Large intestine (tissue), 3 donors: ENCODE data around the gene ZMYND8. TPM values are rescaled to one million over a fixed set of nuclear protein-coding genes. Genes with fewer than 3 reads are reported as not detected.

Source experiments
- DNase-seq, 2 donors: peaks; one replicate each; pipeline versions ENCODE4 v3.0.0 to v3.0.0-alpha.2; 2013
- H3K27ac ChIP-seq: one replicate; pipeline ENCODE4 v1.5.1; 2013; ENCODE audit warnings: low read length
- H3K27me3 ChIP-seq: 2 replicates; pipeline ENCODE4 v1.6.1; 2013; ENCODE audit warnings: low read length; ENCODE audit not compliant: control insufficient read depth, insufficient read depth
- H3K36me3 ChIP-seq: 2 replicates; pipeline ENCODE4 v1.6.1; 2013; ENCODE audit warnings: low read length; ENCODE audit not compliant: control insufficient read depth, insufficient read depth
- H3K4me1 ChIP-seq: one replicate; pipeline ENCODE4 v1.6.1; 2013; ENCODE audit warnings: low read length; ENCODE audit not compliant: control insufficient read depth, insufficient read depth
- H3K4me3 ChIP-seq: one replicate; pipeline ENCODE4 v1.5.1; 2013; ENCODE audit warnings: low read length
- H3K9me3 ChIP-seq: one replicate; pipeline ENCODE4 v1.6.1; 2013; ENCODE audit warnings: mild to moderate bottlenecking, low read depth, low read length, moderate library complexity; ENCODE audit not compliant: control insufficient read depth
- WGBS: methylation state at CpG from one replicate; pipeline ENCODE4 v1.1.5; 2013; ENCODE audit warnings: low lambda C conversion rate; ENCODE audit not compliant: insufficient coverage; 5-methylcytosine and 5-hydroxymethylcytosine counted together
- polyA plus RNA-seq: library from polyadenylated mRNA; unstranded; fragments of 120-200 nt; gene quantifications from one replicate; pipeline ENCODE4 v1.2.1, GENCODE V29; 2013

Gene ZMYND8
- polyA plus RNA-seq, 1 donor, result 25.5 TPM

DNA sequence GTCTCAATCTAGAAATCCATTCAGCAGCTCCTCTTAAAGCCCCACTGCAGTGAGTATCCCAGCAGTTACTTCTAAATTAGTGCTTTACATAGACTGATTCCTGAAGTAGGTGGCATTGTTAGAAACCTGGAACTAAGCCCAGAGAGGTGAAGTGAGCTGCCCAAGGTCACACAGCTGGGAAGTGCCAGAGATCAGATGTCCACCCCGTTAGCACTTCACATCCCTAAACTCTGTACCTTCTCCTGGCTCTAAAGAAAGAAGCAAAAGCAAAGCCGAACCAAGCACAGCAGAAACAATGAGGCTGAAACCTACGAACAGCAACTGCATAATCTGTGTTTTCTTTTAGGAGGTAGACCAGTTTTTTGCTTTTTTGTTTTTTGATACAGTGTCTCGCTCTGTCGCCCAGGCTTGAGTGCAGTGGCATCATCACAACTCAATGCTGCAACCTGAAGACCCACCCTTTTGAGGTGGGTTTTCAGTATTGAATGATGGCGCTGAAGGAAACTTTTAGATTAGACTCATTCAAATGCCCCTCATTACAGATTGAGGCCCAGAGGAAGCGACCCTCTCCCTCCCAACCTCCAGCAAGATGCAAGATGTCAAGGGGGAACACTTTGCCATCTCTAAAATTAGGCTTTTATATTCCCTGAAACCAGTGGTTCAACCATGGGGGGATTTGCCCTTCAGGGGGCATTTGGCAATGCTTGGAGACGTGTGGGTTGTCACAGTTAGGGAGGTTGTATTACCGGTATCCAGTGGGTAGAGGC lies 3.2 kb upstream of the ZMYND8 start:
- no peaks in the 10 kb centered on the region for H3K36me3 ChIP-seq
- peaks cover 65% of the 10 kb centered on the region for H3K4me1 ChIP-seq
- peak overlapping the region; percentile 98 for H3K27ac ChIP-seq
- H3K27me3 ChIP-seq, result no peaks in the 10 kb centered on the region
- no peak overlapping the region for H3K4me3 ChIP-seq
- no peaks in the 10 kb centered on the region for H3K9me3 ChIP-seq
- 90% methylated on average over 2 of the region's 9 CpGs for WGBS
- no peak for DNase-seq

DNA sequence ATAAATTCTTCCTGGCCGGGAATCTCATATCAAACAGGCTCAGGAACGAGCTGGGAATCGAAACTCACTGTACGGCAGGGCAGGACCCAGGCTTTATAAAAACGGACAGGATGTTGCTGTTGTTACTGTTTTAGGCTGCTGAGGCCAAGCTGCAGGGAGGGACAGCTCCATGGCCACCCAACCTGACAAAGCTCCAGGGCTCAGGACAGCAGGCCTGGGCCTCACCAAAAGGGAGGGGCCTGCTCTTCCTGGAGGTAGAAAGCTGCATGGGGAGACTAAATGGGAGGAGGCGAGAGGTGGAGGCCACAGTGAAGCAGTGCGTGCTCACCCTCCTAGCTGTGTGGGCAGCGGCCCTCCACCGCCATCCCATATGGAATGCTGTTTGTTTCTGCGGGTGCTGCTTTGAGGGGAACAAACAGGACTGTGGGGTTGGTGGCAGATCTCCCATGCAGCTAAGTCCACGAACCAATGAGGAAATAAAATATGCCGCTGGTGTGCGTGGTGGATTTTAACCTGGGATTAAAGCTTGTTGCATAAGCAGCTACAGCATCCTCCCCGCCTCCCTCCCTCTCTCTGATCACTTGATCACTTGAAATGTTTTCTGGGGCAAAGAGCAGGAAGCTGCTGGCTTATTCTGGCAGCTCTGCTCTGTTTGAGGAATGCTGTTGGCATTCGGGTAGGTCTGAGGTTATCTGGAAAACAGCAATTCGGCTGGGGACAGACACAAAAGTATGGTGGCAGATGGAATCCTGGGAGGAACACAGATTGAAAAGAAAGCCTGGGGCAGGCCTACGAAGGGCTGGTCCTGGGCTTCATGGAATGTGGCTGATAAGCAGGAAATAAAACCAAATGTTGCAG lies 2.4 kb upstream of the ZMYND8 start:
- peak; percentile 94 to 98 for DNase-seq
- Histone ChIP-seq H3K9me3 (no peaks in the 10 kb centered on the region), H3K27ac (peak overlapping the region; percentile 98), H3K36me3 (no peaks in the 10 kb centered on the region), H3K4me1 (peaks cover 72% of the 10 kb centered on the region), H3K27me3 (no peaks in the 10 kb centered on the region), H3K4me3 (no peak overlapping the region)
- no CpG with 5 or more reads among the region's 17 CpGs for WGBS

DNA sequence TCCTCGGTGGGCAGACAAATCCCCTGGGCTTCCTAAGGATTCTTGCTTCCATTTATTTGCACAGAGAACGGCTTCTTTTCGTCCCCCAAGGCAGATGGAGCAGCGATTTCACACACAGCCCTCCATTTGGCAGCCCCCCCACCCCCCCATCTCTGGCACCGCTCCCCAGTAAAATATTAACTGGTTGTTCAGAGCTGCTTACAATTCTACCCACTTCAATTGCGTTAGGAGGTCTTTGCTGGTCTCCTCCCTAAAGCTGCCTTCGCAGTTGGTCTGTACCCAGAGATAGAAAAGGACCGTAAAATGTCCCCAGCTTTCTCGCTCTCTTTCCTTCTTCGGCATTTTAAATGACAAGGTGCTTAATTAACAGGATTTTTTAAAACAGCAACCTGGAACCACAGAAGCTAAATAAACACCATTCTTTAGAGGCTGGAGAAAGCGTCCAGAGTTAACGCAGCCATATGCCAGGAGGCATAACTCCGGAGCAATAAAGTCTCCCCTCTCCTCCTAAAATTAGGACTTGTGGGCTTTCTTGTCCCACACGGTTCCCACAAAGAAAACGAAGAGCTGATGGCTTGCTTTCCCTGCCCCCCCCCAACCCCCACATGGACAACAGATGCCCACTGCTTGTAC lies 1.7 kb upstream of the ZMYND8 start:
- no peak overlapping the region for H3K4me3 ChIP-seq
- peaks cover 80% of the 10 kb centered on the region for H3K4me1 ChIP-seq
- H3K9me3 ChIP-seq, result no peaks in the 10 kb centered on the region
- DNase-seq, result no peak
- H3K36me3 ChIP-seq, result no peaks in the 10 kb centered on the region
- H3K27ac ChIP-seq, result peak overlapping the region; percentile 98
- WGBS, result 10% methylated on average over 2 of the region's 15 CpGs
- H3K27me3 ChIP-seq, result no peaks in the 10 kb centered on the region

DNA sequence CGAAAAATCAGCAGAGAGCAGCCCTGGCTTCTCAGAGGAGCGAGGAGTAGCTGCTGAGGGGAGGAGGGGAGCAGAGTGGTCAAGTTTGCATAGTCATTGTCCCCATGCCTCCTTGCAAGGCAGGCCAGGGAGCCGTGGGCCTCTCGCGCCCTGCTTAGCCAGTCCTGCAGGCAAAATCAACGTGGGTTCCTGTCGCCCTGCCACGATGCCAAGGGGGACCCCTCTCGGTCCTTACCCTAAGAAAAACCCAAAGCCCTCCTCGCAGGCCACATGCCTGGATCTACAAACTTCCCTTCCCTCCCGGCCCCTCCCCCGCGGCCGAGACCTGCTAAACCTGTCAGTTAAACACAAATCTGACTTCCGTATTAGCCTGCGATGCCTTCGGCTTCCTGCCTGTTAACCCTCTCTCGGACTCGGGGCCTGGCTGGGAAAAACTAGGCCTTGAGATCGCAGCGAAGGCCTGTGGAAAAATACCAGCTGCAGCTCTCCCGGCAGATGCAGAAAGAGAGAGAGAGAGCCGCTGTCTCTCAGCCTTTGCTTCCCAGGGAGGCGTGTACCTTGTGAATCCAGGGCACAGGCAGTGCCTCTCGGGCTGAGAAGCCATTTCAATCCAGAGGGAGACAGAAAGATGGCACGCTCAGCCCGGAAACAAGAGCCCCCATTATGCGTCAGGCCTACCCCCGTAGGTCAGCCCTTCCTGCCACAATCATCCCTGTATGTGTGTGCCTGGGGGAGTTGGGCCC lies 968 bp upstream of the ZMYND8 start:
- no peaks in the 10 kb centered on the region for H3K36me3 ChIP-seq
- peak overlapping the region; percentile 98 for H3K27ac ChIP-seq
- WGBS, result no CpG with 5 or more reads among the region's 29 CpGs
- H3K4me3 ChIP-seq, result no peak overlapping the region
- peak; percentile 85 to 94 for DNase-seq
- H3K9me3 ChIP-seq, result no peaks in the 10 kb centered on the region
- peaks cover 87% of the 10 kb centered on the region for H3K4me1 ChIP-seq
- H3K27me3 ChIP-seq, result no peaks in the 10 kb centered on the region

DNA sequence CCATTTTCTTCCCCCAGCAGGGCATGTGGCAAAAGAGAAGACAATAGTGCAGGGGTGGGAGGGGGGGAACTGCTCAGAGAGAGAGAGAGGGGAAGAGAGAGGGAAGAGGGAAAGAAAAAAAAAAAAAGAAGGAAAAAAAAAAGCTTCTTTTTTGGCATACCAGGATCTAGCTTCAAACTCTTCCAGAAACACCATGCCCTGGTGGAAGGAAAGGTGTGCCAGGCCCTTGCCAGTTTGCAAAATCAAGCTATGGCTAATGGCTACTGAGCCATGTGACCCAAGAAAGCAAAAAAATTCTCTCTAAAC lies 326 bp downstream of the ZMYND8 start:
- Histone ChIP-seq H3K9me3 (no peaks in the 10 kb centered on the region), H3K27me3 (no peaks in the 10 kb centered on the region), H3K36me3 (no peaks in the 10 kb centered on the region), H3K4me3 (peak overlapping the region; percentile 4), H3K4me1 (peaks cover 95% of the 10 kb centered on the region), H3K27ac (peak overlapping the region; percentile 98)
- no peak for DNase-seq

DNA sequence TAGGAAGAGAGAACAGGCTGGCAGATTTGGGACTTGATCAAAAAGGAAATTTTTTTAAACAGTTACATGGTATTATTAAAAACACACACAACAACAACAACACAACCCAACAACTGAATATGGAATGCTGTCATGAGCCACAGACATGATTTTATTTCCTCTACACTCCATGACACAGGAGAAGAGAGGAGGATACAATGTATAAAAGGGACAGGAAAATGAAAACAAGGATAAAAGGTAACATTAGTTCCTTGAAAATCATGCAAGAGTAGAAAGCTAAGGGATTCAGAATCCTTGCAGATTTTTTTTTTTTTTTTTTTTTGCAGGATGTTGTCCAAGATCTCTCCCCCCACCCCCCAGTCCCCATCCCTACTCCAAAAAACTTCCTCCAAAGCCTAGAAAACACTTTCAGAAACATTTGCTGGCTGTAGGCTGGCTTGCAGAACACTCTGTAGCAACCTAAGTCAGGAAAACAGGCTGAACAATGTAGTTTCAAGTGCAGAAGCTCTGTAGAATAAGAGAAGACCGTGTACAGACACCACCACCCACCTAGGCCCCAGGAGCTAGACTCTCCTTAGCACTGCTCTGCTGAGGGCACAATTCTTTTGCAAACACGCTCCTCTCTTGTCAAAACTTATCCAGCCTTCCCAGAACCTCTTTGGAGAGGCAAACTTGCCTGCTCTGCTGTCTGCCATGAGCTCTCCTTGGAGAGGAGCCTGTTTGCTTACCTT lies 845 bp downstream of the ZMYND8 start:
- H3K4me3 ChIP-seq, result peak overlapping the region; percentile 4
- H3K9me3 ChIP-seq, result no peaks in the 10 kb centered on the region
- WGBS, result no CpG with 5 or more reads among the region's 2 CpGs
- H3K36me3 ChIP-seq, result no peaks in the 10 kb centered on the region
- peak in 1 of 2 donors; percentile 59 for DNase-seq
- peak overlapping the region; percentile 98 for H3K27ac ChIP-seq
- peaks cover 93% of the 10 kb centered on the region for H3K4me1 ChIP-seq
- no peaks in the 10 kb centered on the region for H3K27me3 ChIP-seq

DNA sequence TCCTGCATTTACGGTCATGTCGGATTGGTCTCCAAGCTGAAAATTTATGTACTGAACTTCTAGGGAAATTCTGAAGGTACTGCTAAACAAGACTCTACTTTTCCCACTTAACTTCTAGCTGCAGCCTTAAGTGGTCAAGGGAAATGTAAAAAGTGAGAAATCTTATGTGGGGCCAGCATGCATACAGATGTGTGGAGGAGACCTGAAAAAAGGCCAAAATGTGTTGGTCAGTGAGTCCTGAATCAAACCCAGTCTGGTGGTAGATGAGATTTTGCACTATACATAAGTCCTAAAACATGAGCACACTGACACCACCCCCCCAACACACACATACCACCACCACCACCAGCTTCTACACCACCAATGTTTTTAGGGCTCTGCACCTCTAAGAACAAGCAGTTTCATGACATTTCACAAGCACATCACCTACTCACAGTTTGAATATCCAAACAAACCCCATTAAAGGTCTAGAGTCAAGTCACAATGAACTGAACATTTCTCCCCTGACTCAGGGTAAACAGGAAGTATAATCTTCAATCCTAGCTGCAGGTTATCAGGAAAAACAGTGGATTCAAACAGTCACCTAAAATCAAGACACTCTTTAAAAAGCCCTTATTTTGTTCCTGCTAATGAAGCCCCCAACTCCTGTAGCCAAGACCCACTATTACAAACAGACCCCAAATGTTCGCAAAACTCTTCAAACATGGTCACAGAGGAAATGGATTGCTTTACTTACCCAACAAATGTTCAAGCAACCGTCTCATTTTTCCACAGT lies 1.6 kb downstream of the ZMYND8 start:
- Histone ChIP-seq H3K27ac (peak overlapping the region; percentile 98), H3K9me3 (no peaks in the 10 kb centered on the region), H3K4me3 (peak overlapping the region; percentile 4), H3K4me1 (peaks cover 88% of the 10 kb centered on the region), H3K27me3 (no peaks in the 10 kb centered on the region), H3K36me3 (no peaks in the 10 kb centered on the region)
- DNase-seq, result peak in 1 of 2 donors; percentile 59
- no CpG with 5 or more reads among the region's 4 CpGs for WGBS

DNA sequence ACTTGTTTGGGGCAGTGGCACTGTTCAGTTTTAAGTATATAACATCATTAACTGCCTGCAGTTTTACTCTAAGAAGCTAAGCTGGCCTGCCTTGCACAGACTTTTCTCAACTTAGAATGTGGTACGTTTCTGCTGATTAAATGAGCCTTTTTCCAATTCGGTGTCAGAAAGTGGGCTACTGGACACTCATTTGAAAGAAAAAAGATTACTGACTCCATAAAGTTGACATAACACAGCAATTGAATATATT lies 2.1 kb downstream of the ZMYND8 start:
- DNase-seq, result no peak
- H3K4me3 ChIP-seq, result peak overlapping the region; percentile 4
- peak overlapping the region; percentile 98 for H3K27ac ChIP-seq
- no peaks in the 10 kb centered on the region for H3K9me3 ChIP-seq
- peaks cover 87% of the 10 kb centered on the region for H3K4me1 ChIP-seq
- H3K27me3 ChIP-seq, result no peaks in the 10 kb centered on the region
- WGBS, result 20% methylated on average over 1 of the region's 2 CpGs
- H3K36me3 ChIP-seq, result no peaks in the 10 kb centered on the region

DNA sequence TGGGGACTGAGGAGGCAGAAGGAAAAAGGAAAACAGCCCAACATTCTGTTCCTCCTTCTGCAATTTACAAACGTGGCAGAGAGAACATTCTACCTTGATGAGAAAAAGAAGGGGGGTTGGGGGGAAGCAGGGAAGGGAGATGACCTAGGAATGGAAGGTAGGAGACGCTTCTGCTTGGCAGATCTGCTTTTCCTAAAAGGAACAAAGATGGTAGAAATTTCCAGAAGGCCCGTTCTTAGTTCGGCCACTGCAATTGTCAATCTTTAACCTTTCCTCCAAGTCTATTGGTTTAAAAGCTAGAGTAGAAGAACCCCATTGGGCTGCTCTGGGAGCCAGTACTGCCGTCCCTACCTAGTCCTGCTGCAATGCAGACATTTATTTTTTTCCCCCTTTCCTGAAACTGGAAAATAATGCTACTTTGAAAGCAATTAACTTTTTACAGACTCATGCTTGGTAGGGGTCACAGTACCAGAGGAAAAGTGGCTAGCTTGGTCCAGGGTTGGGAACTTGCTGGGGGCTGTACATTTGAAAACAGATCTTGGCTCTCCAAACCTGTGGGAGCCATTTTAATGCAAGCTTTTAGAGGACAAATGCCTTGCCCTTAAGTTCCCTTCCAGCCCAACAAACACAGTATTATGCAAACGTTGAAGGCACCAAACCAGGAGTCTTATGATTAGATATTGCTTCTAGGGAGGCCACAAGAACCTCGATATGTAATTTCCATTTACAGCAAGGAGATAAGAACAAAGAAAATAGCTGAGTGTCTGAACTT lies 2.6 kb downstream of the ZMYND8 start:
- 30% methylated on average over 3 of the region's 7 CpGs for WGBS
- Histone ChIP-seq H3K4me3 (no peak overlapping the region), H3K27me3 (no peaks in the 10 kb centered on the region), H3K4me1 (peaks cover 84% of the 10 kb centered on the region), H3K36me3 (no peaks in the 10 kb centered on the region), H3K27ac (peak overlapping the region; percentile 98), H3K9me3 (no peaks in the 10 kb centered on the region)
- DNase-seq, result peak; percentile 84 to 89
